HepG2 (cell line): ENCODE data around the gene PSMD1. TPM values are rescaled to one million over a fixed set of nuclear protein-coding genes. Genes with fewer than 3 reads are reported as not detected.

Experiments
- CREB1 ChIP-seq, 2 experiments: fragments of 450-650 bp in 1 of 2; IDR thresholded peaks; 2 replicates each; pipeline ENCODE4 v1.6.1; 2016 to 2017; ENCODE audit warnings: control low read depth in 1 of 2, mild to moderate bottlenecking in 1 of 2, missing compliant biosample characterization in 1 of 2, missing genetic modification characterization in 1 of 2
- HDAC1 ChIP-seq: sonication (generic); formaldehyde crosslinking; IDR thresholded peaks from 2 replicates; pipeline ENCODE4 v1.5.1; 2020; ENCODE audit warnings: mild to moderate bottlenecking, missing genetic modification reagents
- KLF6 ChIP-seq: IDR thresholded peaks from 2 replicates; pipeline ENCODE4 v1.8.0; 2016; ENCODE audit warnings: missing biosample characterization, missing genetic modification reagents
- MED8 ChIP-seq: sonication (generic); formaldehyde crosslinking; IDR thresholded peaks from 2 replicates; pipeline ENCODE4 v1.8.1; 2023; ENCODE audit warnings: mild to moderate bottlenecking, missing genetic modification reagents; ENCODE audit not compliant: insufficient replicate concordance
- MLLT10 ChIP-seq: sonication (generic); formaldehyde crosslinking; IDR thresholded peaks from 2 replicates; pipeline ENCODE4 v1.4.0; 2020; ENCODE audit warnings: missing genetic modification reagents
- NFE2L2 ChIP-seq: fragments of 150-350 bp; IDR thresholded peaks from 2 replicates; pipeline ENCODE4 v1.6.1; 2014; ENCODE audit warnings: low read length
- NR2C2 ChIP-seq: sonication (generic); formaldehyde crosslinking; IDR thresholded peaks from 2 replicates; pipeline ENCODE4 v1.4.0; 2020; ENCODE audit warnings: missing genetic modification reagents, mild to moderate bottlenecking, moderate library complexity, borderline replicate concordance
- PRDM10 ChIP-seq: sonication (generic); formaldehyde crosslinking; IDR thresholded peaks from 2 replicates; pipeline ENCODE4 v1.4.0; 2020; ENCODE audit warnings: low read depth, missing genetic modification reagents
- RFX3 ChIP-seq: IDR thresholded peaks from 2 replicates; pipeline ENCODE4 v1.6.1; 2016; ENCODE audit warnings: missing biosample characterization, missing genetic modification reagents
- SMAD1 ChIP-seq: sonication (generic); formaldehyde crosslinking; IDR thresholded peaks from 2 replicates; pipeline ENCODE4 v1.4.0; 2020; ENCODE audit warnings: missing genetic modification reagents, low read depth, mild to moderate bottlenecking, borderline replicate concordance
- SNRNP70 ChIP-seq: fragments of 200-400 bp; formaldehyde crosslinking; IDR thresholded peaks from 2 replicates; pipeline ENCODE4 v1.6.1; 2017; ENCODE audit warnings: mild to moderate bottlenecking, low read depth, low read length, moderate library complexity
- TAF1 ChIP-seq: sonication (generic); formaldehyde crosslinking; IDR thresholded peaks from 2 replicates; pipeline ENCODE4 v1.4.0; 2020; ENCODE audit warnings: missing genetic modification reagents
- ZNF570 ChIP-seq: sonication (generic); formaldehyde crosslinking; IDR thresholded peaks from 2 replicates; pipeline ENCODE4 v1.4.0; 2020; ENCODE audit warnings: mild to moderate bottlenecking, missing genetic modification reagents, borderline replicate concordance
- ZNF615 ChIP-seq: sonication (generic); formaldehyde crosslinking; IDR thresholded peaks from 2 replicates; pipeline ENCODE4 v1.5.0; 2020; ENCODE audit warnings: mild to moderate bottlenecking, missing genetic modification reagents, borderline replicate concordance
- ZNF800 ChIP-seq: sonication (generic); formaldehyde crosslinking; IDR thresholded peaks from 2 replicates; pipeline ENCODE4 v1.4.0; 2020; ENCODE audit warnings: missing genetic modification reagents
- ZSCAN22 ChIP-seq: sonication (generic); formaldehyde crosslinking; IDR thresholded peaks from 2 replicates; pipeline ENCODE4 v1.4.0; 2020; ENCODE audit warnings: mild to moderate bottlenecking, missing genetic modification reagents
- polyA plus RNA-seq, 8 experiments: library from polyadenylated mRNA; depleted of rRNA in 3 of 8; stranded (reverse) in 7 of 8; unstranded in 1 of 8; fragments of >200 nt; fragmentation: Illumina TruSeq in 4 of 8; extraction: Trizol in 4 of 8; gene quantifications; 2 replicates each; pipeline versions ENCODE4 v1.2.1 to v1.2.3, GENCODE V29; 2011 to 2016; ENCODE audit warnings: low read depth in 4 of 8, missing spikeins in 1 of 8, mixed read lengths in 1 of 8; ENCODE audit not compliant: insufficient read depth in 1 of 8
- total RNA-seq, 5 experiments: library from RNA; depleted of rRNA; stranded (reverse); fragments of >200 nt; fragmentation: Illumina TruSeq; extraction: Trizol; gene quantifications; 2 replicates each; pipeline ENCODE4 v1.2.3, GENCODE V29; 2016; ENCODE audit warnings: low read depth in 1 of 5
- TF ChIP-seq, protein P1 (sequence below): IDR thresholded peaks from 2 replicates; pipeline ENCODE4 v1.6.1; 2016; ENCODE audit warnings: low read depth, borderline replicate concordance
- TF ChIP-seq, protein P2 (sequence below): sonication (generic); formaldehyde crosslinking; IDR thresholded peaks from 2 replicates; pipeline ENCODE4 v1.5.1; 2020; ENCODE audit warnings: missing genetic modification reagents, mild to moderate bottlenecking, borderline replicate concordance
- TF ChIP-seq, protein P3 (sequence below): sonication (generic); formaldehyde crosslinking; IDR thresholded peaks from 2 replicates; pipeline ENCODE4 v1.4.0; 2020; ENCODE audit warnings: missing genetic modification reagents

The PSMD1 gene
- total and polyA plus RNA-seq, 2 of the 13 experiments (the other 11 are each of a cell fraction or from before 2014, with no cell fraction given): 136 to 191 TPM

DNA sequence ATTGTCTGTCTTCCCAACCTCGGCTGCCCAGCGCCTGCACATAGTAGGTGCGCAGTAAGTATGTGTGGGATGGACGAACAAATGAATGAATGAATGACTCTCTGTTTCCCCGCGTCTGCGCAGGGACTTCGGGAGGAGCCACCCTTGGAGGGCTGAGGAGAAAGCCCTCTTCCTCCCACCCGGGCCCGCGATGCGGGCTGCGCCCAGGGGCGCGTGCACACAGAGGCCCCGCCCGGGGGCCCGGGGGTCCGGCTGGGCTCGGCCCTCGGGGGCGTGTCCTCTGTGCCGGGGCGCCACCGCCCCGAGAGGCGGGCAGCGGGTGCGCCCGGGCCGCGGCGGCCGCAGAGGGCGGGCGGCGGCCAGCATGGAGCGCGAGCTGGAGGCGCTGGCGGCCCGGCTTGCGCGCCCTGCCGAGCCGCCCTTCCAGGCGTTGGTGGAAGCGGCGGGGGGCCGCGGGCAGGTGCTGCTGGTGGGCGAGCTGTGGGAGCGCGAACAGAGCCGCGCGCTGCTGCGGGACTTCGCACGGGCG, 19.4 kb upstream of the PSMD1 start, which contains the start of gene C2orf72 (continued):
- TF ChIP-seq SMAD1 (CRISPR knock-in tag) (0 out of 2 replicates have a peak, but pooled peaks have one; percentile 19), ZSCAN22 (no peak), MLLT10 (CRISPR knock-in tag) (no peak), TAF1 (CRISPR knock-in tag) (no peak), ZNF615 (CRISPR knock-in tag) (no peak), KLF6 (0 out of 2 replicates have a peak, but pooled peaks have one; percentile 26), ZNF570 (CRISPR knock-in tag) (no peak), SNRNP70 (no peak), NFE2L2 (no peak), PRDM10 (CRISPR knock-in tag) (no peak), RFX3 (CRISPR knock-in tag) (no peak), NR2C2 (CRISPR knock-in tag) (no peak), ZNF800 (CRISPR knock-in tag) (peak; percentile 63; the same call in 1 of the 2 replicates), CREB1 (IDR thresholded peaks at IDR 0.05) (no peak), CREB1 (CRISPR knock-in tag; IDR thresholded peaks at IDR 0.05) (no peak), MED8 (CRISPR knock-in tag) (peak; percentile 16), HDAC1 (peak; percentile 8; the same call in 1 of the 2 replicates)
- TF ChIP-seq, protein P1, sequence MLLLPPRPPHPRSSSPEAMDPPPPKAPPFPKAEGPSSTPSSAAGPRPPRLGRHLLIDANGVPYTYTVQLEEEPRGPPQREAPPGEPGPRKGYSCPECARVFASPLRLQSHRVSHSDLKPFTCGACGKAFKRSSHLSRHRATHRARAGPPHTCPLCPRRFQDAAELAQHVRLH (CRISPR knock-in tag): no peak
- TF ChIP-seq, protein P2, sequence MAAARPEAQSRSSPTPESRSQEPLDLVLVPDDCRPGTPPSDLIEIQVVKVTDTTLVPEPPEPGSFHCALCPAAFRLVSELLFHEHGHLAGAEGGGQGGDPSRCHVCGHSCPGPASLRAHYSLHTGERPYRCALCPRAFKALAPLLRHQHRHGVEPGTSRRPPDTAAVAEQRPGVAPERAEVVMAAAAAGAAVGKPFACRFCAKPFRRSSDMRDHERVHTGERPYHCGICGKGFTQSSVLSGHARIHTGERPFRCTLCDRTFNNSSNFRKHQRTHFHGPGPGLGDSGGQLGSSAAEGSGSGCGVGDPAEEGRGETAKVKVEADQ (CRISPR knock-in tag): no peak
- TF ChIP-seq, protein P3, sequence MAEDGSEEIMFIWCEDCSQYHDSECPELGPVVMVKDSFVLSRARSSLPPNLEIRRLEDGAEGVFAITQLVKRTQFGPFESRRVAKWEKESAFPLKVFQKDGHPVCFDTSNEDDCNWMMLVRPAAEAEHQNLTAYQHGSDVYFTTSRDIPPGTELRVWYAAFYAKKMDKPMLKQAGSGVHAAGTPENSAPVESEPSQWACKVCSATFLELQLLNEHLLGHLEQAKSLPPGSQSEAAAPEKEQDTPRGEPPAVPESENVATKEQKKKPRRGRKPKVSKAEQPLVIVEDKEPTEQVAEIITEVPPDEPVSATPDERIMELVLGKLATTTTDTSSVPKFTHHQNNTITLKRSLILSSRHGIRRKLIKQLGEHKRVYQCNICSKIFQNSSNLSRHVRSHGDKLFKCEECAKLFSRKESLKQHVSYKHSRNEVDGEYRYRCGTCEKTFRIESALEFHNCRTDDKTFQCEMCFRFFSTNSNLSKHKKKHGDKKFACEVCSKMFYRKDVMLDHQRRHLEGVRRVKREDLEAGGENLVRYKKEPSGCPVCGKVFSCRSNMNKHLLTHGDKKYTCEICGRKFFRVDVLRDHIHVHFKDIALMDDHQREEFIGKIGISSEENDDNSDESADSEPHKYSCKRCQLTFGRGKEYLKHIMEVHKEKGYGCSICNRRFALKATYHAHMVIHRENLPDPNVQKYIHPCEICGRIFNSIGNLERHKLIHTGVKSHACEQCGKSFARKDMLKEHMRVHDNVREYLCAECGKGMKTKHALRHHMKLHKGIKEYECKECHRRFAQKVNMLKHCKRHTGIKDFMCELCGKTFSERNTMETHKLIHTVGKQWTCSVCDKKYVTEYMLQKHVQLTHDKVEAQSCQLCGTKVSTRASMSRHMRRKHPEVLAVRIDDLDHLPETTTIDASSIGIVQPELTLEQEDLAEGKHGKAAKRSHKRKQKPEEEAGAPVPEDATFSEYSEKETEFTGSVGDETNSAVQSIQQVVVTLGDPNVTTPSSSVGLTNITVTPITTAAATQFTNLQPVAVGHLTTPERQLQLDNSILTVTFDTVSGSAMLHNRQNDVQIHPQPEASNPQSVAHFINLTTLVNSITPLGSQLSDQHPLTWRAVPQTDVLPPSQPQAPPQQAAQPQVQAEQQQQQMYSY: peak; percentile 50; the same call in 1 of the 2 replicates
